BLaER1 treated with 17β-estradiol and CSF1 and Interleukin-3, amounts not matched to agents 10 nM and 100 nM (cell line): Measurements from ENCODE around the gene MYO1B.

Experiments used
- H3K27ac ChIP-seq, 11 experiments: shearing (Covaris generic); formaldehyde crosslinking; 2 replicates each; pipeline ENCODE4 v1.8.1; 2022
- H3K27me3 ChIP-seq, 11 experiments: shearing (Covaris generic); formaldehyde crosslinking; 2 replicates each; pipeline ENCODE4 v1.8.1; 2022
- H3K36me3 ChIP-seq, 11 experiments: shearing (Covaris generic); formaldehyde crosslinking; 2 replicates each; pipeline ENCODE4 v1.8.1; 2022
- H3K4me1 ChIP-seq, 10 experiments: shearing (Covaris generic); formaldehyde crosslinking; 2 replicates each; pipeline ENCODE4 v1.8.1; 2022
- H3K4me2 ChIP-seq, 11 experiments: shearing (Covaris generic); formaldehyde crosslinking; 2 replicates each; pipeline ENCODE4 v1.8.1; 2022
- H3K4me3 ChIP-seq, 10 experiments: shearing (Covaris generic); formaldehyde crosslinking; 2 replicates each; pipeline ENCODE4 v1.8.1; 2022
- H3K9ac ChIP-seq, 11 experiments: shearing (Covaris generic); formaldehyde crosslinking; 2 replicates each; pipeline ENCODE4 v1.8.1; 2022
- H3K9me3 ChIP-seq, 11 experiments: shearing (Covaris generic); formaldehyde crosslinking; replicated peaks in 1 of 11; 2 replicates each; pipeline ENCODE4 v1.8.1; 2022
- H4K20me1 ChIP-seq, 11 experiments: shearing (Covaris generic); formaldehyde crosslinking; 2 replicates each; pipeline ENCODE4 v1.8.1; 2022
- Cebpa-rat ChIP-seq, 11 experiments: shearing (Covaris generic); IDR thresholded peaks; 2 replicates each; pipeline ENCODE4 v1.8.1; 2022

Gene MYO1B

GRCh38 chr2:191320881-191321280 lies 75.7 kb downstream of the MYO1B start:
- H3K4me3 ChIP-seq: no peak overlapping the region
- TF ChIP-seq Cebpa-rat (IDR thresholded peaks at IDR 0.05): no peak
- peaks cover 0 to 50% (median 4%) of the 10 kb centered on the region in 11 experiments; a peak in 7 of 22 replicates for H4K20me1 ChIP-seq
- peaks cover 15 to 31% (median 23%) of the 10 kb centered on the region in 11 experiments; a peak in 20 of 22 replicates for H3K9me3 ChIP-seq
- peaks cover 32 to 50% (median 37%) of the 10 kb centered on the region in 10 experiments for H3K4me1 ChIP-seq
- H3K36me3 ChIP-seq: peaks cover 0 to 17% (median 4%) of the 10 kb centered on the region in 11 experiments; a peak in 6 of 22 replicates
- H3K9ac ChIP-seq: no peak overlapping the region
- peak overlapping the region; percentile 9 to 83 (median 75); a peak in 20 of 22 replicates for H3K4me2 ChIP-seq
- no peaks in the 10 kb centered on the region for H3K27me3 ChIP-seq
- no peak overlapping the region for H3K27ac ChIP-seq

GRCh38 chr2:191321861-191322662 lies 76.9 kb downstream of the MYO1B start:
- H3K4me2 ChIP-seq: peak overlapping the region; percentile 57 to 83 (median 75)
- H3K27ac ChIP-seq: peak overlapping the region in 5 of 11 experiments; percentile 1 to 32 (median 22); a peak in 4 of 22 replicates

GRCh38 chr2:191322828-191323506 lies 77.8 kb downstream of the MYO1B start:
- H3K27ac ChIP-seq: 0 out of 22 replicates have a peak overlapping the region, but pooled peaks of 2 of the 11 experiments have one; percentile 15 to 31
- peaks cover 15 to 32% (median 23%) of the 10 kb centered on the region in 11 experiments; a peak in 20 of 22 replicates for H3K9me3 ChIP-seq
- H3K27me3 ChIP-seq: no peaks in the 10 kb centered on the region
- H3K9ac ChIP-seq: no peak overlapping the region
- peaks cover 0 to 39% (median 4%) of the 10 kb centered on the region in 11 experiments; a peak in 7 of 22 replicates for H4K20me1 ChIP-seq
- peak overlapping the region; percentile 57 to 83 (median 75); a peak in 21 of 22 replicates for H3K4me2 ChIP-seq
- H3K36me3 ChIP-seq: peaks cover 0 to 18% (median 4%) of the 10 kb centered on the region in 11 experiments; a peak in 6 of 22 replicates
- no peak overlapping the region for H3K4me3 ChIP-seq
- no peak for TF ChIP-seq Cebpa-rat (IDR thresholded peaks at IDR 0.05)
- H3K4me1 ChIP-seq: peaks cover 30 to 44% (median 37%) of the 10 kb centered on the region in 10 experiments

More at GRCh38 chr2:191321861-191322662, 76.9 kb downstream of the MYO1B start:
- H3K36me3 ChIP-seq: peaks cover 0 to 18% (median 4%) of the 10 kb centered on the region in 11 experiments; a peak in 6 of 22 replicates
- H3K9me3 ChIP-seq: peaks cover 15 to 32% (median 23%) of the 10 kb centered on the region in 11 experiments; a peak in 20 of 22 replicates
- no peak for TF ChIP-seq Cebpa-rat (IDR thresholded peaks at IDR 0.05)
- H3K9ac ChIP-seq: no peak overlapping the region
- H3K4me1 ChIP-seq: peaks cover 30 to 48% (median 37%) of the 10 kb centered on the region in 10 experiments
- no peak overlapping the region for H3K4me3 ChIP-seq
- no peaks in the 10 kb centered on the region for H3K27me3 ChIP-seq
- peaks cover 0 to 43% (median 4%) of the 10 kb centered on the region in 11 experiments; a peak in 7 of 22 replicates for H4K20me1 ChIP-seq

GRCh38 chr2:191325651-191326365 lies 80.6 kb downstream of the MYO1B start:
- no peak overlapping the region for H3K4me3 ChIP-seq
- peaks cover 0 to 31% (median 16%) of the 10 kb centered on the region in 11 experiments; a peak in 18 of 22 replicates for H3K36me3 ChIP-seq
- H3K9me3 ChIP-seq: peaks cover 15 to 32% (median 24%) of the 10 kb centered on the region in 11 experiments; a peak in 20 of 22 replicates
- no peaks in the 10 kb centered on the region for H3K27me3 ChIP-seq
- H4K20me1 ChIP-seq: peaks cover 0 to 19% (median 4%) of the 10 kb centered on the region in 11 experiments; a peak in 7 of 22 replicates
- no peak overlapping the region for H3K4me2 ChIP-seq
- H3K4me1 ChIP-seq: peaks cover 20 to 26% (median 23%) of the 10 kb centered on the region in 10 experiments
- H3K9ac ChIP-seq: no peak overlapping the region
- no peak for TF ChIP-seq Cebpa-rat (IDR thresholded peaks at IDR 0.05)
- H3K27ac ChIP-seq: no peak overlapping the region

GRCh38 chr2:191327484-191327883 lies 82.3 kb downstream of the MYO1B start:
- H3K4me3 ChIP-seq: no peak overlapping the region
- peaks cover 15 to 32% (median 24%) of the 10 kb centered on the region in 11 experiments; a peak in 20 of 22 replicates for H3K9me3 ChIP-seq
- no peak overlapping the region for H3K9ac ChIP-seq
- peaks cover 0 to 6% (median 0%) of the 10 kb centered on the region in 11 experiments; a peak in 1 of 22 replicates for H4K20me1 ChIP-seq
- no peak for TF ChIP-seq Cebpa-rat (IDR thresholded peaks at IDR 0.05)
- H3K27me3 ChIP-seq: no peaks in the 10 kb centered on the region
- H3K27ac ChIP-seq: no peak overlapping the region
- no peak overlapping the region for H3K4me2 ChIP-seq
- peaks cover 0 to 47% (median 30%) of the 10 kb centered on the region in 11 experiments; a peak in 18 of 22 replicates for H3K36me3 ChIP-seq
- H3K4me1 ChIP-seq: peaks cover 4 to 9% (median 6%) of the 10 kb centered on the region in 10 experiments

GRCh38 chr2:191328150-191328809 lies 83.1 kb downstream of the MYO1B start:
- Histone ChIP-seq H3K4me3 (no peak overlapping the region), H3K4me2 (no peak overlapping the region), H3K27ac (no peak overlapping the region), H3K9me3 (peaks cover 15 to 26% (median 18%) of the 10 kb centered on the region in 11 experiments; a peak in 19 of 22 replicates), H4K20me1 (0 out of 22 replicates have a peak, but pooled peaks cover 0 to 3% (median 0%) of the 10 kb centered on the region in 11 experiments), H3K27me3 (no peaks in the 10 kb centered on the region), H3K9ac (no peak overlapping the region), H3K36me3 (peaks cover 0 to 55% (median 36%) of the 10 kb centered on the region in 11 experiments; a peak in 18 of 22 replicates), H3K4me1 (0 out of 20 replicates have a peak, but pooled peaks cover 0 to 1% (median 0%) of the 10 kb centered on the region in 10 experiments)
- no peak for TF ChIP-seq Cebpa-rat (IDR thresholded peaks at IDR 0.05)

GRCh38 chr2:191329841-191330240 lies 84.6 kb downstream of the MYO1B start:
- H3K36me3 ChIP-seq: peaks cover 0 to 63% (median 49%) of the 10 kb centered on the region in 11 experiments; a peak in 18 of 22 replicates
- no peaks in the 10 kb centered on the region for H3K27me3 ChIP-seq
- H4K20me1 ChIP-seq: 0 out of 22 replicates have a peak, but pooled peaks cover 0 to 3% (median 0%) of the 10 kb centered on the region in 11 experiments
- H3K4me1 ChIP-seq: no peaks in the 10 kb centered on the region
- H3K4me3 ChIP-seq: no peak overlapping the region
- H3K9me3 ChIP-seq: peaks cover 1 to 11% (median 3%) of the 10 kb centered on the region in 11 experiments; a peak in 16 of 22 replicates
- TF ChIP-seq Cebpa-rat (IDR thresholded peaks at IDR 0.05): no peak
- H3K27ac ChIP-seq: no peak overlapping the region
- H3K4me2 ChIP-seq: no peak overlapping the region
- no peak overlapping the region for H3K9ac ChIP-seq
